Mucosa of gallbladder (tissue), 1 donor: Measurements from ENCODE around the gene KCNK7. TPM values are rescaled to one million over a fixed set of nuclear protein-coding genes. Genes with fewer than 3 reads are reported as not detected.

Source experiments
- total RNA-seq: library from RNA; stranded (reverse); gene quantifications from one replicate; pipeline ENCODE4 v1.2.1, GENCODE V29; 2021
- donor health status: DM: no; HTN: no; CAD: no.

The KCNK7 gene
- total RNA-seq, 1 donor from 2014 or later: 1.1 TPM

Other genes with a start within 250 kb of the KCNK7 start
- 0.29 TPM for gene TIGD3, start 241.0 kb downstream of the KCNK7 start, total RNA-seq
- 7.1 TPM for gene SLC25A45, start 213.2 kb downstream of the KCNK7 start, total RNA-seq
- gene FRMD8, start 209.2 kb downstream of the KCNK7 start, total RNA-seq: 40.8 TPM
- gene NEAT1, start 173.0 kb downstream of the KCNK7 start, total RNA-seq: 1,012 TPM
- 9,267 TPM for gene MALAT1, start 96.8 kb downstream of the KCNK7 start, total RNA-seq
- 90.1 TPM for gene SCYL1, start 70.7 kb downstream of the KCNK7 start, total RNA-seq
- 257 TPM for gene LTBP3, start 37.4 kb downstream of the KCNK7 start, total RNA-seq
- gene ZNRD2, start 25.3 kb downstream of the KCNK7 start, total RNA-seq: 30.0 TPM
- 68.2 TPM for gene FAM89B, start 23.3 kb downstream of the KCNK7 start, total RNA-seq
- gene EHBP1L1, start 19.7 kb downstream of the KCNK7 start, total RNA-seq: 128 TPM
- gene MAP3K11, start 18.4 kb upstream of the KCNK7 start, total RNA-seq: 85.6 TPM
- gene PCNX3, start 20.0 kb upstream of the KCNK7 start, total RNA-seq: 52.5 TPM
- 74.7 TPM for gene SIPA1, start 42.3 kb upstream of the KCNK7 start, total RNA-seq
- gene RELA, start 67.1 kb upstream of the KCNK7 start, total RNA-seq: 84.2 TPM
- 74.7 TPM for gene KAT5, start 116.5 kb upstream of the KCNK7 start, total RNA-seq
- 99.2 TPM for gene RNASEH2C, start 125.0 kb upstream of the KCNK7 start, total RNA-seq
- gene AP5B1, start 185.2 kb upstream of the KCNK7 start, total RNA-seq: 22.2 TPM
- 3.5 TPM for gene OVOL1, start 191.3 kb upstream of the KCNK7 start, total RNA-seq
- gene SNX32, start 238.2 kb upstream of the KCNK7 start, total RNA-seq: 1.4 TPM